GM21367 (cell line): ENCODE data around the gene DARS2.
"Not testable (repeated sequence)": the region's sequence is repeated elsewhere in the genome, so short reads cannot be mapped to it uniquely, and the experiment has no call there.

Experiments used
- ATAC-seq: cut with Tn5 transposase; IDR thresholded peaks from one replicate; pipeline ENCODE4 v1.9.1; 2021; ENCODE audit not compliant: unreplicated experiment

The DARS2 gene

GRCh38 chr1:173824315-173825081, at the start of gene DARS2, which contains the start of gene CENPL:
Gene DARS2 (plus strand): TSS chr1:173824673. CDS start chr1:173825230, 557 bp downstream.
Gene CENPL (minus strand): TSS chr1:173824883. CDS start chr1:173811299, 13,584 bp downstream.
- ATAC-seq, result peak; percentile 89

DNA sequence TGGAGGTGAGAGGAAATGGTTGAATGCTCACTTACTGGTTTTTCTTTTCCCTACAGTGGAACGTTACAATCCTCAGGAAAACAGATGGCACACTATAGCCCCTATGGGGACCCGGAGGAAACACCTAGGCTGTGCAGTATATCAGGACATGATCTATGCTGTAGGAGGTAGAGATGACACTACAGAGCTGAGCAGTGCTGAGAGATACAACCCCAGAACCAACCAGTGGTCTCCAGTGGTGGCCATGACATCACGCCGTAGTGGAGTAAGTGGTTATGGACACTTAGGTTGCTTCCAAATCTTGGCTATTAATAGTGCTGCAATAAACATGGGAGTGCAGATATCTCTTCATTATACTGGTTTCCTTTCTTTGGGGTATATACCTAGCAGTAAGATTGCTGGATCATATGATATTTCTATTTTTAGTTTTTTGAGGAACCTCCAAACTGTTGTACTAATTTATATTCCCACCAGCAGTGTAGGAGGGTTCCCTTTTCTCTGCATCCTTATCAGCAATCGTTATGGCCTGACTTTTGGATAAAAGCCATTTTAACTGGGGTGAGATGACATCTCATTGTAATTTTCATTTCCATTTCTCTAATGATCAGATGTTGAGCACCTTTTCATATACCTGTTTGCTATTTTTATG, 48.8 kb upstream of the DARS2 start:
- no peak for ATAC-seq

GRCh38 chr1:173779936-173780335, 44.5 kb upstream of the DARS2 start:
- ATAC-seq, result no peak

GRCh38 chr1:173784997-173785396, 39.5 kb upstream of the DARS2 start:
- no peak for ATAC-seq

GRCh38 chr1:173789841-173790240, 34.6 kb upstream of the DARS2 start:
- ATAC-seq, result no peak

- ATAC-seq, result no peak
Observed at GRCh38 chr1:173798078-173798477, 26.4 kb upstream of the DARS2 start.

- not testable (repeated sequence) for ATAC-seq
Observed at GRCh38 chr1:173799995-173800394, 24.5 kb upstream of the DARS2 start.

DNA sequence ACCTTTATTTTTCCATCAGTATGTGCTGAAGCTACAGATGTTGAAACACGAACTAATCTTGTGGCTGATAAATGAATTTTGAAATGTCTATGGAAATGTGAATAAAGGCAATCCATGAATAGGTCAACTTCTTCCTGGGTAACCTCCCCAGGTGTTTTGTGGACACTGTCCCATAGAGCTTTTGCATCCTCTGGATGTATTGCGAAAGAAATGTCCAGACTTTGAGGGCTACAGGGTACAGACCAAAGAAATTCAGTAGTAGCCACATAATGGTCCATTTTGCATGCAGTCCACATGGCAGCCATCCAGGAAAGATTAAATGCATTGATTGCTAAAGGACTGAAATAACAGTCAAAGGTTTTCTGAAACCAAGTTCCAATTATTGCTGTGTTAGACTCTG, 21.5 kb upstream of the DARS2 start:
- ATAC-seq, result no peak

DNA sequence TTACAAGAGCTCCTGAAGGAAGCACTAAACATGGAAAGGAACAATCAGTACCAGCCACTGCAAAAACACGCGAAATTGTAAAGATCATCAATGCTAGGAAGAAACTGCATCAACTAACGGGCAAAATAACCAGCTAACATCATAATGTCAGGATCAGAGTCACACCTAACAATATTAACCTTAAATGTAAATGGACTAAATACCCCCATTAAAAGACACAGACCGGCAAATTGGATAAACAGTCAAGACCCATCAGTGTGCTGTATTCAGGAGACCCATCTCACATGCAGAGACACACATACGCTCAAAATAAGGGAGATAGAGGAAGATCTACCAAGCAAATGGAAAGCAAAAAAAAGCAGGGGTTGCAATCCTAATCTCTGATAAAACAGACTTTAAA, 10.8 kb upstream of the DARS2 start:
- not testable (repeated sequence) for ATAC-seq

DNA sequence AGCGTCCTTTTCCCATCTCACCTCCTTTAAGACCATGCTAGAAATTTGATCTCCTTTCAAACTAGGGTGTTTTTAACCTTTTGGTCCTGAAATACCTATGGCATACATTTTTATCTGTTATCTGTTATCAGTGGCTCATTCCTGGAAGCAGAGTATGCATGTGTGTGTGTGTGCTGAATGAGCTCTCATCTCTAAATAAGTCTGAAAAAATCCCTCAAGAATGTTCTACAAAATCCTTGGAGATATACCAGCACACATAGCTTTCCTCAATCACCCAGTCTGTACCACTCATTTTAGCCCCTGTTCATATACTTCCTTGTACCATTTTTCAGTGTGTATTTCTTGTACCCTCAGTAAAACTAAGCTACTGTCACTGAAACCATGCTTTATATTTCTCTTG, 6.0 kb upstream of the DARS2 start:
- ATAC-seq, result no peak

DNA sequence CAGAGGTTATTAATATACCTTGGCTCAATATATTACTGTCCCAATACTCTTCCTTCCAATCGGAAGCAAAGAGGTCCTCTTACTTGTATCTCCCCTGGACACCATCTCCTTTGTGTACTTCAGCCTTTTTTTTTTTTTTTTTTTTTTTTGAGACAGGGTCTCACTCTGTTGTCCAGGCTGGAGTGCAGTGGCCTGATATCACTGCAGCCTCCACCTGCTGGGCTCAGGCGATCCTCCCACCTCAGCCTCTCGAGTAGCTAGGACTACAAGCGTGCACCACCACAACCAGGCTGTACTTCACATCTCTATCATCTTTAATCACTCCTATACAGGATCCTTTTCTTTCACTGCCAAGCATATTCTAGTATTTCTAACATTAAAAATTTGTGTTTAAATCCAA, 2.8 kb upstream of the DARS2 start:
- no peak for ATAC-seq

GRCh38 chr1:173823781-173824314, 625 bp upstream of the DARS2 start:
- ATAC-seq, result peak; percentile 33

GRCh38 chr1:173827611-173828010, 3.1 kb downstream of the DARS2 start:
- ATAC-seq, result no peak

DNA sequence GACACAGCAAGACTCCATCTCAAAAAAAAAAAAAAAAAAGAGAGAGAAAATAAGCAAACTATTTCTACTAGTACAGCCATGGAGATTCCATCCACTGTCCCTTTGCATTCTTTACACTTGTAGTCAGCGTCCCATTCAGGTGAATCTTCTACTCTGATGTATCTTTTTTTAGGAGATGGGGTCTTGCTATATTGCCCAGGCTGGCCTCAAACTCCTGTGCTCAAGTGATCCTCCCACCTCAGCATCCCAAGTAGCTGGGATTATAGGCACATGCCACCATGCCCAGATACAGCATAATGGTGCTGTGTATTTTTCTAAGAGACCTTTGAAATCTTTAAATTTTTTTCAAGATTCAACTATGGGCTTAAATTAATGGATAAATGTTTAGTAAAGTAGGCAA, 8.3 kb downstream of the DARS2 start:
- ATAC-seq, result no peak

GRCh38 chr1:173852105-173852504, 27.6 kb downstream of the DARS2 start:
- no peak for ATAC-seq

DNA sequence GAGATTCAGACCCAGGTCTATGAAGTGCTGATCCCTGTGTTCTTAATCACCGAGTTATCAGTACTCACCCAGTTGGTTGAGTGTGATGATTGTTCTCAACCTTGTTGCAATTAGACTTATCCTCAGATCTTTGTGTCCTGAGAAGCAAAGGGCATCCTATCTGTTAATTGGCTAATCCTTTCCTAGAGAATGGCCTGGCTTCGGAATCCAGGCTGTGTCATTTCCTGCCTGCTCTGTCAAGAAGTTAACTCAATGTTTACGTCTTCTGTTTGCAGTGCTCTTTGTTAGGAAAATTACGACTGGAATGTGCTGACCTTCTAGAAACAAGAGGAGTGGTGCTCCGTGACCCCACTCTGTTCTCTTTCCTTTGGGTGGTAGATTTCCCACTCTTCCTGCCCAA, 28.6 kb downstream of the DARS2 start:
- ATAC-seq, result no peak

- no peak for ATAC-seq
Observed at GRCh38 chr1:173856014-173856413, 31.5 kb downstream of the DARS2 start.

- no peak for ATAC-seq
Observed at GRCh38 chr1:173856903-173857302, 32.4 kb downstream of the DARS2 start.

- no peak for ATAC-seq
Observed at GRCh38 chr1:173857363-173857917, 33.0 kb downstream of the DARS2 start.

DNA sequence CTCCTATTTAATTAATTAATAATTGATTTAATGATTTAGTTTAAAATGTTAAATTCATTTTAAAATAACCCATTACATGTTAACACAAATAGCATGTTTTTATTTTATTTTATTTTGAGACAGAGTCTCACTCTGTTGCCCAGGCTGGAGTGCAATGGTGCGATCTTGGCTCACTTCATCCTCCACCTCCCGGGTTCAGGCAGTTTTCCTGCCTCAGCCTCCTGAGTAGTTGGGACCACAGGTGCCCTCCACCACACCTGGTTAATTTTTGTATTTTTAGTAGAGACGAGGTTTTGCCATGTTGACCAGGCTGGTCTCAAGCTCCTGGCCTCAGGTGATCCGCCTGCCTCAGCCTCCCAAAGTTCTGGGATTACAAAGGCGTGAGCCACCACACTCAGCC, 35.1 kb downstream of the DARS2 start:
- not testable (repeated sequence) for ATAC-seq

GRCh38 chr1:173860065-173860464, 35.6 kb downstream of the DARS2 start:
- no peak for ATAC-seq

DNA sequence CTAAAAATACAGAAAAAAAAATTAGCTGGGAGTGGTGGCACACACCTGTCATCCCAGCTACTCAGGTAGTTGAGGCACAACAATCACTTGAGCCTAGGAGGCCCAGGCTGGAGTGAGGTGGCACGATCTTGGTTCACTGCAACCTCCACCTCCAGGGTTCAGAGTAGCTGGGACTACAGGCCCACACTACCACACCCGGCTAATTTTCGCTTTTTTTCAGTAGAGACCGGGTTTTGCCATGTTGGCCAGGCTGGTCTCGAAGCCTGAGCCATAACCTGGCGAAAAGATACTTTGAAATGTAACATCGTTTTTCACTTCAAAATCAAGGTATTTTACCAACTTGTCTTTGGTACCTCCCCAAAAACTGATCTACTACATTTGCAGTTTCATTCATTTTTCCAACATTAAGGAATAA, 37.3 kb downstream of the DARS2 start:
- no peak for ATAC-seq
